AG04450 (cell line): Measurements from ENCODE around the gene WDR19. TPM values are rescaled to one million over a fixed set of nuclear protein-coding genes. Genes with fewer than 3 reads are reported as not detected.

Experiments used
- CTCF ChIA-PET: fragments of 300-600, 350-600 bp; formaldehyde crosslinking; extraction: SDS; loops from one replicate; lab custom pipeline; 2022; ENCODE audit warnings: antibody characterized with exemption, inconsistent platforms; lab: Charles Lee
- POLR2A ChIA-PET: fragments of 350-600 bp; formaldehyde crosslinking; extraction: SDS; loops from one replicate; lab custom pipeline; 2021; ENCODE audit warnings: antibody characterized with exemption, inconsistent platforms; lab: Yijun Ruan, JAX
- DNase-seq: peaks from one replicate; pipeline ENCODE4 v3.0.0-alpha.2; 2011; ENCODE audit warnings: low read depth, low spot score
- H3K27ac ChIP-seq: one replicate; pipeline ENCODE4 v1.5.1; 2012; ENCODE audit warnings: low read depth, low read length, control low read depth
- H3K27me3 ChIP-seq: one replicate; pipeline ENCODE4 v1.6.0; 2012; ENCODE audit warnings: low read length; ENCODE audit not compliant: control insufficient read depth, insufficient read depth
- H3K4me3 ChIP-seq: 2 replicates; pipeline ENCODE4 v1.5.1; 2011; ENCODE audit warnings: mild to moderate bottlenecking, low read depth, low read length, control low read depth
- H3K9me3 ChIP-seq: 2 replicates; pipeline ENCODE4 v1.5.1; 2012; ENCODE audit warnings: low read length; ENCODE audit not compliant: control insufficient read depth, insufficient read depth
- CTCF ChIP-seq: IDR thresholded peaks from 2 replicates; pipeline ENCODE4 v1.5.1; 2011; ENCODE audit warnings: low read depth, low read length, control low read depth, inconsistent platforms
- polyA plus RNA-seq: library from polyadenylated mRNA; depleted of rRNA; stranded (reverse); fragments of >200 nt; gene quantifications from 2 replicates; pipeline ENCODE4 v1.2.3, GENCODE V29; 2011

The WDR19 gene
- polyA plus RNA-seq, 1 experiment, result 48.9 TPM

- POLR2A ChIA-PET, result no interaction called here
- no peaks in the 10 kb centered on the region for H3K9me3 ChIP-seq
- DNase-seq, result no peak
- H3K27me3 ChIP-seq, result no peaks in the 10 kb centered on the region
- CTCF ChIA-PET, result no interaction called here
- H3K4me3 ChIP-seq, result no peak overlapping the region
- TF ChIP-seq CTCF, result no peak
- no peak overlapping the region for H3K27ac ChIP-seq
Observed at GRCh38 chr4:39235021-39235420, 52.7 kb downstream of the WDR19 start.

GRCh38 chr4:39235696-39236095, 53.4 kb downstream of the WDR19 start:
- Histone ChIP-seq H3K27ac (no peak overlapping the region), H3K4me3 (no peak overlapping the region), H3K27me3 (no peaks in the 10 kb centered on the region), H3K9me3 (no peaks in the 10 kb centered on the region)
- ChIA-PET CTCF (no interaction called here), POLR2A (no interaction called here)
- no peak for TF ChIP-seq CTCF
- no peak for DNase-seq

GRCh38 chr4:39237179-39237578, 54.9 kb downstream of the WDR19 start:
- no peak for TF ChIP-seq CTCF
- Histone ChIP-seq H3K27ac (no peak overlapping the region), H3K9me3 (no peaks in the 10 kb centered on the region), H3K27me3 (no peaks in the 10 kb centered on the region), H3K4me3 (no peak overlapping the region)
- POLR2A ChIA-PET, result no interaction called here
- no peak for DNase-seq
- CTCF ChIA-PET, result no interaction called here

- H3K4me3 ChIP-seq, result no peak overlapping the region
- no peaks in the 10 kb centered on the region for H3K27me3 ChIP-seq
- CTCF ChIA-PET, result interaction anchor here (0.7 kb wide), 1 partner anchor 12 kb away, joined by 4 read pairs; no protein-coding TSS in a partner anchor
- POLR2A ChIA-PET, result interaction anchor here (0.6 kb wide), 1 partner anchor 111 kb away, joined by 3 read pairs; no protein-coding TSS in a partner anchor
- no peak overlapping the region for H3K27ac ChIP-seq
- H3K9me3 ChIP-seq, result peaks cover 7% of the 10 kb centered on the region
- no peak for TF ChIP-seq CTCF
- DNase-seq, result no peak
Observed at GRCh38 chr4:39243462-39243861, 61.1 kb downstream of the WDR19 start.

GRCh38 chr4:39255266-39255665, 72.9 kb downstream of the WDR19 start:
- H3K27me3 ChIP-seq, result no peaks in the 10 kb centered on the region
- DNase-seq, result no peak
- no peak for TF ChIP-seq CTCF
- H3K27ac ChIP-seq, result no peak overlapping the region
- CTCF ChIA-PET, result interaction anchor here (0.6 to 0.7 kb wide), 2 partner anchors 12 to 312 kb away, joined by 3 to 4 read pairs; no protein-coding TSS in a partner anchor
- H3K9me3 ChIP-seq, result no peaks in the 10 kb centered on the region
- POLR2A ChIA-PET, result no interaction called here
- no peak overlapping the region for H3K4me3 ChIP-seq
